CD4-positive, alpha-beta T cell treated with Interleukin-17A for 1 hour (primary cell): Measurements from ENCODE around the gene STUB1.
"Not testable (repeated sequence)": the region's sequence is repeated elsewhere in the genome, so short reads cannot be mapped to it uniquely, and the experiment has no call there.

Source experiments
- DNase-seq: peaks from one replicate; pipeline ENCODE4 v3.0.0-alpha.2; 2020

STUB1 gene

GRCh38 chr16:680967-681745 is 946 bp downstream of the STUB1 start:
- no peak for DNase-seq

- no peak for DNase-seq
These were observed 1.7 kb downstream of the STUB1 start for GRCh38 chr16:681746-682427.

DNA sequence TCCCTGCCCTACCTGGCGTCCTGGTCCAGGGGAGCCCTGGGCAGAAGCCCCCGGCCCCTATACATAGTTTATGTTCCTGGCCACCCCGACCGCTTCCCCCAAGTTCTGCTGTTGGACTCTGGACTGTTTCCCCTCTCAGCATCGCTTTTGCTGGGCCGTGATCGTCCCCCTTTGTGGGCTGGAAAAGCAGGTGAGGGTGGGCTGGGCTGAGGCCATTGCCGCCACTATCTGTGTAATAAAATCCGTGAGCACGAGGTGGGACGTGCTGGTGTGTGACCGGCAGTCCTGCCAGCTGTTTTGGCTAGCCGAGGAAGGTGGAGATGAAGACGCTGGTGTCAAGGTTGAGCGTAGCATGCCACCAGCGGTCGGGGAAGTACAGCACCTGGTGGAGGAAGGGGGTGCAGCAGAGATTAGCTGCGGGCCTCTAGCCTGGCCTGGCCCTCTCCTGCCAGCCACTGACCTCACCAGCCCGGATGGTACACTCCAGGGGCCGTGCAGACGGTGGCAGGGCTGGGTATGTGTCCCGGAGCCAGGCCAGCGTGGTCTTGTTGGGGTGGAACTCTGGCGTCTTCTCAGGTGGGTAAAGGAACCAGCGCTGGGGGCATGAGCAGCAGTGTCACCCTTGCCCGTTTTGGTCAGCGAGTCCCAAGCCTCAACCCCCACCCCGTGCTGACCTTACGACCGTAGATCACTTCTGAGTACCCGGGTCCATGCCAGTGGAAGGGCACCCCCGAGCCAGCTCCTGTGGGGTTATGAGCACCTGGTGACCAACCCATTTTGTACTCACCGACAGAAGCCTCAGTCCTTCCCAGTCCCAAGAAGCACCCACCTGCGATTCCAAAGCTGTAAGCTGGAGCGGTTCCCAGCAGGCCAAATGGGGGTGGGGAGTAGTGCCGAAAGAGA is 2.5 kb downstream of the STUB1 start:
- no peak for DNase-seq

DNA sequence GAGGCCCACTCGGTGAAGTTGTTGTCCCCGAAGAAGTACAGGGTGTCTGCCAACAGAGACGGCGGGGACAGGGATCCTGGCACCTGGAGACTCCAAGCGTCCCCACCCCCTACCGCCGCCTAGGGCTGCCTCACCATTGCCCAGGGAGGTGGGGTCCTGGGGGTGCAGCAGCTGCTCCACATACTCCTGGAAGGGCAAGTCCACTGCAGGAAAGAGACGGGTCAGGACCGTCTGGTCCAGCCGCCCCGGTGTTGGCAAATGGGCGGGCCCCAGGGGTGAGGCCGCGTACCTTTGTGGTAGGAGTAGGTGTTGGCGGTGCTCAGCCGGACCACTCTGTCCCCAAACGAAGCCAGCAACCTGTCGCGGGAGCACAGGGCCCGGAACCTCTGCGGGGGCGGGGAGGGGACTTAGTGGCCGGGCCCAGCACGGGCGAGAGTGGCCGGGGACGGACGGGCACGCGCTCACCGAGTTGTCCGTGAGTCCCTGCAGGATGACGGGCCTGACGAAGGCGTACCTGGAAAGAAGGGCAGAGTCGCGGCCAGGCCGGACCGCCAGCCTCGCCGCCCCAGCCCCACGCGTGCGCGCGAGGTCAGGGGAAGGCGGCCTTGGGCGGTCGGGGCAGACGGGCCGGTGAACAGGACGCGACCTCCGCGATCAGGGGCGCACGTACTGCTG is 3.3 kb downstream of the STUB1 start:
- no peak for DNase-seq

DNA sequence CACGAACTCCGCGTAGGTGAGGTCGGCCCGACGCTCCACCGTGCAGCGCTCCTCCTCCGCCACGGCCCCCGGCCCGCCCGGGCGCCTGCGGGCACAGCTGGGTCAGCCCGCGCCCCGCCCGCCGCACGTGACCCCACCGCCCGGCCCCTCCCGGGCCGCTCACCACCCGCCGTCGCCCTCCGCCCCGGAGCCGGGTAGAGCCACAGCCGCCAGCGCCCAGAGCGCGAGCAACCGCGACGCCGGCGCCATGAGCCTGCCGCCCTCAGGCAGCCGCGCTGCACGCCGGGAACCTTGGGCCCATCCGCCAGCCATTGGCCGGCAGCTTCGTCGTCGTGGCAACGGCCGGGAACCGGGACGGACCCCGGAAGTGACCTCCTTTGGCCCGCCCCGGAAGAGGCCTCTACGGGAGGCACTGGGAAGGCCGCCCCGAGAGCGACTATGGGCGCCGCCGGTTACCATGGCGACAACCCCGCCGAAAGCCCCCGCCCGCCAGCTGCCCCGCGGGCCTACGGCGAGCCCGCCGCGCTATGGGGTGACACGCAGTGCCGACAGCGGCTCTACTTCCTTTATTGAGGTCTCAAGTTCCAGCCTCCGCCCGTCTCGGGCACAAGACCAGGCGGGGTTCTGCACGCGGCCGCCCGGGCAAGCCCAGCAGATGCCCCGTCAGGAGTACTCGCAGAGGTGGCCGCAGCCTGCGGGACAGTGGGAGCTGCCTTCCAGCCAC is 4.0 kb downstream of the STUB1 start, which contains the start of gene JMJD8:
Gene JMJD8 (minus strand): TSS at position 264 of the 724 bp plus-strand sequence. CDS start 15 bp downstream, at position 249.
- DNase-seq = peak; percentile 98

DNA sequence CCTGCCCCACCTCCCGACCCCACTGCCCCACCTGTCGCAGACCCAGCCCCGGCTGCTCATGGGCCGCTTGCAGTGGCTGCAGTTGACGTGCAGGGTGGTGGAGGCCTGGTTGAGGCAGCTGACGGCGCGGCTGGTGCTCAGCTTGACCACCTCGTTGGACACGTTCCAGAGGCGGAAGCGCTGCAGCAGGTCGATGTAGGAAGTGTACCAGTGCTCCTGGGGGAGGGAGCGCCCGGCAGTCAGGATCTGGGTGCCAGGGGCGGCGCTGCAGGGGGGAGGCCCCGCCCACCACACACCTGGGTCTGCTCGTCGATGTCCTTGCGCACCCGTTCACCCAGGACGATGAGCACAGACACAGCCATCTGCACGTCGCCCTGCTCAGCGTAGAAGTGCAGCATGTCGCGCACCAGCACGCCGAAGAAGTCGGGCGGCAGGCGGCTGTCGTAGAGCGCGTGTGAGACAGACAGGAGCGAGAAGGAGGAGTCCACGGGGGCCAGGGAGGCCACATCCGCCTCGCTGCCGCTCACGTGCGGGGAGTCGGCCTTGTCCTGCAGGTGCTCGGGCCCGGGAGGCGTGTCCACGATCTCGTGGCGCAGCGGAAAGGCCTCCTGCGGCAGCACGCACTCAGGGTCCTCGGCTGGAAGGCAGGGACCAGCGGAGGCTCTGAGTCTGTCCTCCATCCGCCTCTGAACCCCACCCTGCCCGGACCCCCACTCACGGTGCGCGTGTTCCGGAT is 4.9 kb downstream of the STUB1 start:
- no peak for DNase-seq

DNA sequence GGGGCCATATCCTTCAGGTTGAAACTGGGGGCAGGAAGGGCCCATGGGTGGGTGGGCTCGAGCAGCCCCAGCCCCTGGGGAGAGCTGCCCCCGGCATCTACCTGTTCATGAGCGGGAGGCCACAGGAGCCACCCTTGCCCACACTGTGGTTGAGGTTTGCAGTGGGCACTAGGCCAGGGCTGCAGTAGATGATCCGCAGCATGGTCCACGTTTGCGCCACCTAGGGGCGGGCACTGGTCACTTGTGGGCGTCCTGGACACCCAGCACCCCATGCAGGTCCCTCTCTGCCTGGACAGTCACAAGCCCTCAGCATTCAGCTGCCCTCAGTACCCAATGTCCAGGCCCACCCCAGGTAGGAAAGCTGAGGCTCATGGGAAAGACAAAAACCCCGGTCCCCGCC is 5.8 kb downstream of the STUB1 start:
- DNase-seq = no peak

DNA sequence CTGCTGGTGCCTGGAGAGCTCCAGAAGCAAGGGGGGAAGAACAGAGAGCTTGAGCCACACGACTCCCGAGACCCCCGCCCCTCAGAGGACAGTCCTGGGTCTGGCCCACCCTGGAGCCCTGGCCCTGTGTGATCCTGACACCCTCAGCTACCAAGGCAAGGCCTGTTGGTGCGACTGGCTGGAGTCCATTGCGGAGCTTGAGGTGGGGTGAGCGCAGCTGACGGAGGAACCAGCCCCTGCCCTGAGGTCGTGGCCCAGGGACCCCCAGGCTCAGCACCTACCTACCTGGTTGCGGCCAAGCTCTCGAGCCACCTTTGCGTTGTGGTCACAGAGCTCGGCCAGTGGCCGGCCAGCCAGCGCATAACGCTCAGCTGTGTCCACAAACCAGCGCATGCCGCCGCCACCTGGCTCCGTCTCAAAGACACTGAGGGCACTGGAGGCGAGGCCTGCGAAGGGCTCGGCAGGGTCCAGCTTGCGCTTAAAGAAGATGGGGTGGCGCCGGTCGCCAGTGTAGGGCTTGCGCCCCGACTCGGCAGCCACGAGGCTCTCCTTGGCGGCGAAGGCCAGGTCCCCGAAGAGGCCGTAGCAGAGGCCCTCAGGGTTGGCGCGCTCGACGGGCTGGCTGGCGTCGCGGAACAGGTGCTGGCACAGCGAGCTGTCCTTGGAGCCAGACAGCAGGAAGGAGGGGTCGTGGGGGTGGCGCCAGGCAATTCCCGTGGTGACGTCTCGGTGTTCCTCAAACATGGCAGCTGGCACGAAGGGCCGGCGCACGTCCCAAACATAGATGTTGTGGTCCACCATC is 6.5 kb downstream of the STUB1 start:
- no peak for DNase-seq

- no peak for DNase-seq
These were observed 7.3 kb downstream of the STUB1 start for GRCh38 chr16:687499-687898.

DNA sequence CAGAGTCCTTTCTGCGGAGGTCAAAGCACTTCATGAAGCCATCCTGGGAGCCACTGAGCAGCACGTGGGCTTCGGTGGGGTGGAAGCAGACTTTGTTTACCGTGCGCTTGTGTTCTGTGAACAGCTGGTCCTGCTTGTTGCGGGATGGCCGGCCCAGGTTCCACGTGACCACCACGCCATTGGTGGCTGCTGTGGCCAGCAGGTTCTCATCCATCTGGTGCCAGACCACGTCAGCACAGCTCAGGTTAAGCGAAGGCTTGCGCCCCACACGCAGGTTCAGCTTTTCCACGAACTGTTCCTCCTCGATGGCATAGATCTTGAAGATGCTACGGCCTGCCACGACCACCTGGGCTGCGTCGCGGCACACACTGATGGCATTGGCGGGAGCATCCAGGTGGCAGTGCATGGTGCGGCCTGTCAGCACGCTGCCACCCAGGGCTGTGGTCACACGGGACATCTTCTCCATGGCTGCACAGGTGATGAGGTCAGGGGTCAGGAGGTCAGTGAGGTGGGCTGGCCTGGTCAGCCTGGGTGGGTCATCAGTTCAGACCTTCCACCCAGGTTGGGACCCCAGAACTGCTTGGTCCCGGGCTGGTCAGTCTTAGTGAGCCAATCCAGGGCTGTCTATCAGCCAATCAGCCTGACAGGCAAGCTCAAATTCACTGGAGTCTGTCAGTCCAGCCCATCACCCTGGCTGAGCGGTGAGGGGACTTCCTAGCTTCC is 9.1 kb downstream of the STUB1 start:
- no peak for DNase-seq

GRCh38 chr16:691242-691641 is 11.0 kb downstream of the STUB1 start:
- not testable (repeated sequence) for DNase-seq

DNA sequence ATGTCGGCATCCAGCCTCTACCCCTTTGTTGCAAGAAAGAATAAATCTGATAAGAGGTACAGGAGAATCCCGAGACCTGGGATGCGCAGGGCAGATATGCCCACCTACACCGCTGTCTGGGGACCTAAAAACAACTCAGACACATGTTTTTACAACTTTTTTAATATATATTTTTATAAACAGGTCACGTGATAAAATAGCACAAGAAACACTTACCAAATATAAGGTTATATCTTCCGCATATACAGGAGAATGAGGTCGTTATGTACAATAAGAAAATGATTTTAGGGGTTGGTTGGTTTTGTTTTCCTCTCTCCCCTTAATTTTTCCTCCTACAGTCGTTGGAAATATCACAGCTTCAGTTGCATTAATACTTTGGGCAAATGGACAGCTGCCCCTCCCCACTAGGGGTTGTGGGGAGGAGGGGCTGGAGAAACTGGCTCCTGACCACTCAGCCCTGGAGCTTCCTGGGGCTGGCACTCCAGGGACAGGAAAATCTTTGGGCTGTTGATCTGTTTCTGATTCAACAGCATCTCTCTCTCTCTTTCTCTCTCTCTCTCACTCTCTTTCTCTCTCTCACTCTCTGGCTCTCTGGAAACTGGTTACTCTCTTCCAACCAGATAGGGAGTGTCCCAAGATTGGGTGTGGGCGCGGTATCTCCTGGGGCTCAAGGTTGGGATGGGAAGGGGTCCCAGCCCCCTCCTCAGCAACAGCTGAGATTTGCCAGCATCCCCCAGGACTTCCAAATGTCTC is 12.3 kb downstream of the STUB1 start:
- DNase-seq = no peak

DNA sequence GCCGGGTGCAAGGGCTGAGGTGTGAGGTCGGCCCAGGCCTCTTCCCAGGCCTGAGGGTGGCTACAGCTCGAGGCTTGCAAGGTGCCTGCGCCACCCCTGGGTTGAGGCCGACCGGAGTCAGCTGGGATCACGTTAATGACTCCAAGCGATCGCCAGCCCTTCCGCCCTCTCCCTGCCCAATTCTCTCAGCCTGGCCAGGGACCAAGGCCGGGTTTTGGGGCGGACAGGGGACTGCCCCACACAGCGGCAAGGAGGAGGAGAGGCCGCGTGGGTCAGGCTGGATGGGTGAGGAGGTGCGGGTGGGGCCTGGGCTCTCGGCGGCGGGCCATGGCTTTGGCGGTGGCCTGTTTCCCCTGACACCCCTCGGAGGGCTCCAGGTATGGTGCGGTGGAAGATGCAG is 13.2 kb downstream of the STUB1 start:
- no peak for DNase-seq

DNA sequence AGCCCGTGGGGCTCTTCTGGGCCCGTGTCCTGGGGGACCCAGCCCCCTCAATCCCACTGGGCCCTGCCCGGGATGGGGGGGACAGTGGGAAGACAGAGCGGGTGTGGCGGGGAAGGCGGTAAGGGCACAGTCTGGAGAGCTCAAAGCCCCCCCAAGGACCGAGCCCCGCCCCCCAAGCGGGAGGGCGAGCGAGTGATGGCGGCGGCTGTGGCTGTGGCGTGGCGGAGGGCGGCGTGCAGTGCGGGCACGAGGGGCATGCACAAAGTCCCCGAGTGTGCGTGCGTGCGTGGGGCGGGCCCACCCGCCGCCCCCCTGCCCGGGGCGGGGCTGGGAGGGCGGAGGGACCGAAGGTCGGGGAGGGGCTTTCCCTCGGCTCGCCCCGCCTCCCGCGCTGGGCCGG is 13.6 kb downstream of the STUB1 start:
- no peak for DNase-seq

GRCh38 chr16:694187-694862 is 14.1 kb downstream of the STUB1 start:
- no peak for DNase-seq

- no peak for DNase-seq
These were observed 14.7 kb downstream of the STUB1 start for GRCh38 chr16:694863-695354.

- DNase-seq = peak; percentile 75
These were observed 15.3 kb downstream of the STUB1 start for GRCh38 chr16:695355-696089.
